ENCODE data around the gene PTPRE. TPM values are rescaled to one million over a fixed set of nuclear protein-coding genes. Genes with fewer than 3 reads are reported as not detected.
A peak's percentile ranks its signal among the peaks of the same experiment; 100 is the strongest.

Gene PTPRE
- total RNA-seq, 5 donors from 2014 or later (not counting 1 experiment from before 2014, with no cell fraction given), result 23.2 to 69.2 (median 32.2) TPM

DNA sequence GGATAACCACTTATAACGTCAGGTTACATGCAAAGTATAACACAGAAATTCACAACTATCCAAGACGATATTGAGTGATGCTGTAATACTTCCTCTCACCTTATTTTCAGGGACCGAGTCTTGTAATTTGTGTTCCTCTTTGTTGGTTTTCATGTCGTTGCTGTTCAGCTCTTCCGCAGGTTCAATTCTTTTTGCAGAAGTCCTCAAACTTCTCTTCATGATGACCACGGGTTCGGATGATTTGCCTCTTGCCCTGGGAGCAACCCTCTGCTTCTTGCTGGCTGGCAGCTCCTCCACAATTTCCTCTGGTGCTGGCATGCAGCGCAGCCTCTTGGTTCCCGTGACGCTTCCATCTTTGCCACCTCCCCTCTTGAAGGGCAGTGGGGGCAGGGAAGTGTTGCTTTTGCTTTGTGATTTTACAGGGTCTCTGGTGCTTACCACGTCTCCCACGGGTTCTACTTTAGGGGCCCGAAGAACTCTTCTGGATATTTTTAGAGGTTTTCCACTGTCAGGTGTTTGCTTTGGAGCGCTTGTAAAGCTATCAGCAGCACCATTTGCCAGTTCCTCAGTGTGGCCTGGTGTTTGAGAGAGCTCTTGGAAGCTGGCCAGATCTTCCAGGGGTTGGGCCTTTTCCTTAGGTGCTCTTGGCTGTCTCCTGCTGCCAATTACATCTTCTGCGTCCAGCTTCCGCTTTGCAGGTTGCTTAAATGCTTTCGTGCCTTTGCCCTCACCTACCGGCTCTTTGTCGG, 195.8 kb downstream of the PTPRE start:
- Mint-ChIP-seq H3K27ac (peak overlapping the region; percentile 77 to 84), H3K27me3 (no peaks in the 10 kb centered on the region), H3K4me3 (peak overlapping the region in 2 of 3 donors; percentile 4 to 10), H3K36me3 (no peaks in the 10 kb centered on the region), H3K9me3 (no peaks in the 10 kb centered on the region), H3K4me1 (peaks cover 16 to 47% (median 42%) of the 10 kb centered on the region in 3 donors)
- CTCF ChIA-PET, result interaction anchor here (0.5 to 1.6 kb wide), 6 partner anchors 24 to 109 kb away, joined by 3 to 9 read pairs (median 4); partner anchors contain the start of gene MKI67 (in 1 of the 2)
- H3K27ac ChIP-seq (ENCODE audit: low read length), result peak overlapping the region; percentile 50
- H3K9me3 ChIP-seq, result no peaks in the 10 kb centered on the region
- ATAC-seq (replicated peaks in 1 of 4), result no peak
- H3K4me1 ChIP-seq (ENCODE audit: control insufficient read depth in 1 of 2, extremely low read depth in 1 of 2, insufficient read depth in 2 of 2, low read length in 2 of 2), result peaks cover 13 to 41% of the 10 kb centered on the region in 2 experiments
- no peak for DNase-seq
- no peaks in the 10 kb centered on the region for H3K27me3 ChIP-seq (replicated peaks in 1 of 2; ENCODE audit: control insufficient read depth in 2 of 2, extremely low read depth in 1 of 2, insufficient read depth in 2 of 2, low read length in 1 of 2)
- POLR2A ChIA-PET, result no interaction called here
- WGBS (ENCODE audit: insufficient coverage), result 52% methylated on average over 14 of the region's 19 CpGs
- no peak overlapping the region for H3K4me3 ChIP-seq (ENCODE audit: control insufficient read depth in 1 of 2, extremely low read depth in 1 of 2, low read length in 1 of 2)
- H3K36me3 ChIP-seq (ENCODE audit: control insufficient read depth in 2 of 2, extremely low read depth in 1 of 2, insufficient read depth in 1 of 2, low read length in 1 of 2), result peaks cover 0 to 3% of the 10 kb centered on the region in 2 donors

- peak overlapping the region; percentile 50 for H3K27ac ChIP-seq (ENCODE audit: low read length)
- 22% methylated on average over 6 of the region's 8 CpGs for WGBS (ENCODE audit: insufficient coverage)
- peaks cover 13 to 35% of the 10 kb centered on the region in 2 experiments for H3K4me1 ChIP-seq (ENCODE audit: control insufficient read depth in 1 of 2, extremely low read depth in 1 of 2, insufficient read depth in 2 of 2, low read length in 2 of 2)
- H3K4me1 Mint-ChIP-seq, result peaks cover 10 to 41% (median 39%) of the 10 kb centered on the region in 3 donors
- ChIA-PET POLR2A (interaction anchor here in 1 of 2 donors (0.7 kb wide), 1 partner anchor 23 kb away, joined by 3 read pairs; no protein-coding TSS in a partner anchor), CTCF (interaction anchor here (0.8 to 1.6 kb wide), 6 partner anchors 23 to 109 kb away, joined by 3 to 9 read pairs (median 4); partner anchors contain the start of gene MKI67 (in 1 of the 2))
- H3K36me3 ChIP-seq (ENCODE audit: control insufficient read depth in 2 of 2, extremely low read depth in 1 of 2, insufficient read depth in 1 of 2, low read length in 1 of 2), result peaks cover 0 to 3% of the 10 kb centered on the region in 2 donors
- H3K9me3 ChIP-seq, result no peaks in the 10 kb centered on the region
- peak overlapping the region; percentile 77 to 84 for H3K27ac Mint-ChIP-seq
- peak overlapping the region in 2 of 3 donors; percentile 4 to 10 for H3K4me3 Mint-ChIP-seq
- ATAC-seq (replicated peaks in 1 of 4) (peak; percentile 85 to 89 (median 87)), DNase-seq (peak; percentile 24 to 71 (median 52))
- H3K4me3 ChIP-seq (ENCODE audit: control insufficient read depth in 1 of 2, extremely low read depth in 1 of 2, low read length in 1 of 2), result no peak overlapping the region
- no peaks in the 10 kb centered on the region for H3K27me3 ChIP-seq (replicated peaks in 1 of 2; ENCODE audit: control insufficient read depth in 2 of 2, extremely low read depth in 1 of 2, insufficient read depth in 2 of 2, low read length in 1 of 2)
- no peaks in the 10 kb centered on the region for H3K9me3 Mint-ChIP-seq
- no peaks in the 10 kb centered on the region for H3K27me3 Mint-ChIP-seq
- H3K36me3 Mint-ChIP-seq, result no peaks in the 10 kb centered on the region
These were observed 196.4 kb downstream of the PTPRE start for GRCh38 chr10:128103229-128103714.

DNA sequence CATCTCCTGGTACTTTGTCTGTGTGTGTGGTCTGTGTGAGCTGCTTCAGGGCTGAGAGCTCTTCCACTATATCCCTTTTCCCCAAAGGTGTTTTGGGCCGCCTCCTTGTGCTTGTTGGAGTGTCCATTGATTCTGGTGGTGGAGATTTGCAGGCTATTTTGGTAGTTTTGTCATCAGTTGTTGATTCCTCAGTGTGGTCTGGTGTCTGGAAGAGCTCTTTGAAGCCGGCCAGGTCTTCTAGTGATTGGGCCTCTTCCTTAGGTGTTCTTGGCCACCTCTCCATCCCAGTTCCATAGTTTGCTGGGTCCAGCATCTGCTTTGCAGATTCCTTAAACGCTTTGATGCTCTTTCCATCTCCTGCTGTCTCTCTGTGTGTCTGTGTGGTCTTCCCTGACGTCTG, 198.5 kb downstream of the PTPRE start:
- no CpG with 5 or more reads among the region's 4 CpGs for WGBS (ENCODE audit: insufficient coverage)
- DNase-seq, result no peak
- no peaks in the 10 kb centered on the region for H3K36me3 Mint-ChIP-seq
- Histone ChIP-seq H3K9me3 (no peaks in the 10 kb centered on the region), H3K27me3 (replicated peaks in 1 of 2; ENCODE audit: control insufficient read depth in 2 of 2, extremely low read depth in 1 of 2, insufficient read depth in 2 of 2, low read length in 1 of 2) (no peaks in the 10 kb centered on the region), H3K36me3 (ENCODE audit: control insufficient read depth in 2 of 2, extremely low read depth in 1 of 2, insufficient read depth in 1 of 2, low read length in 1 of 2) (no peaks in the 10 kb centered on the region), H3K4me3 (ENCODE audit: control insufficient read depth in 1 of 2, extremely low read depth in 1 of 2, low read length in 1 of 2) (no peak overlapping the region), H3K27ac (ENCODE audit: low read length) (no peak overlapping the region), H3K4me1 (ENCODE audit: control insufficient read depth in 1 of 2, extremely low read depth in 1 of 2, insufficient read depth in 2 of 2, low read length in 2 of 2) (peaks cover 13 to 30% of the 10 kb centered on the region in 2 experiments)
- no peaks in the 10 kb centered on the region for H3K9me3 Mint-ChIP-seq
- no peak overlapping the region for H3K27ac Mint-ChIP-seq
- peaks cover 8 to 39% (median 38%) of the 10 kb centered on the region in 3 donors for H3K4me1 Mint-ChIP-seq
- CTCF ChIA-PET, result no interaction called here
- no peak for ATAC-seq (replicated peaks in 1 of 4)
- no peak overlapping the region for H3K4me3 Mint-ChIP-seq
- POLR2A ChIA-PET, result no interaction called here
- H3K27me3 Mint-ChIP-seq, result no peaks in the 10 kb centered on the region

DNA sequence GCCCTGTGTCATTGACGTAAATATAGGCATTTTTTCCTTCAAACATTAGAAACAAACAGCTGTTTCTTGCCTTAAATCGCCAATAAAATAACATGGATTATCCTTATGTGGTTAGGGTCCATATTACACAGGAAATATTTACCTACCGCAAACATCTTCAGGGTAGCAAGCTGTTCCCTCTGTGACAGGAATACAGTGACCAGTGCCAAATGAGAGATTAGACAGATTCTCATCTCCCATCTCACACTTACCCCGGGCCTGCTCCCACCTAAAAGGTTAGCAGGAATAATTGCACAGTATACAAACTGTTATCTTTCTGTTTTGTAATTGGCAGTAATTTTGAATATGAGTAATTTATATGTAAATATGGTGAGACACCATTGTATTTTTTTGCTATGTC, 202.8 kb downstream of the PTPRE start:
- no peak for ATAC-seq (replicated peaks in 1 of 4)
- no peaks in the 10 kb centered on the region for H3K27me3 Mint-ChIP-seq
- no peaks in the 10 kb centered on the region for H3K9me3 Mint-ChIP-seq
- no peak overlapping the region for H3K27ac Mint-ChIP-seq
- no peak for DNase-seq
- no peaks in the 10 kb centered on the region for H3K36me3 Mint-ChIP-seq
- H3K9me3 ChIP-seq, result no peaks in the 10 kb centered on the region
- H3K36me3 ChIP-seq (ENCODE audit: control insufficient read depth in 2 of 2, extremely low read depth in 1 of 2, insufficient read depth in 1 of 2, low read length in 1 of 2), result no peaks in the 10 kb centered on the region
- no peak overlapping the region for H3K4me3 Mint-ChIP-seq
- ChIA-PET CTCF (no interaction called here), POLR2A (no interaction called here)
- H3K4me1 ChIP-seq (ENCODE audit: control insufficient read depth in 1 of 2, extremely low read depth in 1 of 2, insufficient read depth in 2 of 2, low read length in 2 of 2), result peaks cover 0 to 6% of the 10 kb centered on the region in 2 experiments
- H3K27ac ChIP-seq (ENCODE audit: low read length), result no peak overlapping the region
- no peaks in the 10 kb centered on the region for H3K27me3 ChIP-seq (replicated peaks in 1 of 2; ENCODE audit: control insufficient read depth in 2 of 2, extremely low read depth in 1 of 2, insufficient read depth in 2 of 2, low read length in 1 of 2)
- 100% methylated on average over 1 of the region's 4 CpGs for WGBS (ENCODE audit: insufficient coverage)
- peaks cover 0 to 6% (median 6%) of the 10 kb centered on the region in 3 donors for H3K4me1 Mint-ChIP-seq
- H3K4me3 ChIP-seq (ENCODE audit: control insufficient read depth in 1 of 2, extremely low read depth in 1 of 2, low read length in 1 of 2), result no peak overlapping the region

- H3K36me3 ChIP-seq (ENCODE audit: control insufficient read depth in 2 of 2, extremely low read depth in 1 of 2, insufficient read depth in 1 of 2, low read length in 1 of 2), result no peaks in the 10 kb centered on the region
These were observed 203.4 kb downstream of the PTPRE start for GRCh38 chr10:128110339-128110738.

GRCh38 chr10:128111696-128112095, 204.8 kb downstream of the PTPRE start:
- Histone ChIP-seq H3K9me3 (no peaks in the 10 kb centered on the region), H3K36me3 (ENCODE audit: control insufficient read depth in 2 of 2, extremely low read depth in 1 of 2, insufficient read depth in 1 of 2, low read length in 1 of 2) (no peaks in the 10 kb centered on the region), H3K4me3 (ENCODE audit: control insufficient read depth in 1 of 2, extremely low read depth in 1 of 2, low read length in 1 of 2) (no peak overlapping the region), H3K27ac (ENCODE audit: low read length) (no peak overlapping the region), H3K27me3 (replicated peaks in 1 of 2; ENCODE audit: control insufficient read depth in 2 of 2, extremely low read depth in 1 of 2, insufficient read depth in 2 of 2, low read length in 1 of 2) (no peaks in the 10 kb centered on the region), H3K4me1 (ENCODE audit: control insufficient read depth in 1 of 2, extremely low read depth in 1 of 2, insufficient read depth in 2 of 2, low read length in 2 of 2) (no peaks in the 10 kb centered on the region)
- WGBS (ENCODE audit: insufficient coverage), result 70% methylated on average over 2 of the region's 6 CpGs
- no peak overlapping the region for H3K4me3 Mint-ChIP-seq
- no peak for ATAC-seq (replicated peaks in 1 of 4)
- H3K4me1 Mint-ChIP-seq, result peaks cover 0 to 2% (median 0%) of the 10 kb centered on the region in 3 donors
- no peaks in the 10 kb centered on the region for H3K9me3 Mint-ChIP-seq
- H3K27me3 Mint-ChIP-seq, result no peaks in the 10 kb centered on the region
- ChIA-PET POLR2A (interaction anchor here in 1 of 2 donors (0.6 kb wide), 1 partner anchor 16 kb away, joined by 4 read pairs; no protein-coding TSS in a partner anchor), CTCF (no interaction called here)
- no peaks in the 10 kb centered on the region for H3K36me3 Mint-ChIP-seq
- no peak overlapping the region for H3K27ac Mint-ChIP-seq
- no peak for DNase-seq

More at GRCh38 chr10:128110339-128110738, 203.4 kb downstream of the PTPRE start:
- Histone ChIP-seq H3K4me1 (ENCODE audit: control insufficient read depth in 1 of 2, extremely low read depth in 1 of 2, insufficient read depth in 2 of 2, low read length in 2 of 2) (no peaks in the 10 kb centered on the region), H3K4me3 (ENCODE audit: control insufficient read depth in 1 of 2, extremely low read depth in 1 of 2, low read length in 1 of 2) (no peak overlapping the region), H3K9me3 (no peaks in the 10 kb centered on the region), H3K27ac (ENCODE audit: low read length) (no peak overlapping the region), H3K27me3 (replicated peaks in 1 of 2; ENCODE audit: control insufficient read depth in 2 of 2, extremely low read depth in 1 of 2, insufficient read depth in 2 of 2, low read length in 1 of 2) (no peaks in the 10 kb centered on the region)
- DNase-seq (no peak), ATAC-seq (replicated peaks in 1 of 4) (no peak)
- H3K4me3 Mint-ChIP-seq, result no peak overlapping the region
- H3K27ac Mint-ChIP-seq, result no peak overlapping the region
- no peaks in the 10 kb centered on the region for H3K9me3 Mint-ChIP-seq
- H3K4me1 Mint-ChIP-seq, result peaks cover 0 to 2% (median under 1%) of the 10 kb centered on the region in 3 donors
- no peaks in the 10 kb centered on the region for H3K36me3 Mint-ChIP-seq
- no CpG with 5 or more reads among the region's 3 CpGs for WGBS (ENCODE audit: insufficient coverage)
- no peaks in the 10 kb centered on the region for H3K27me3 Mint-ChIP-seq
- ChIA-PET POLR2A (no interaction called here), CTCF (no interaction called here)
